ENCODE data around the gene FER.

DNA sequence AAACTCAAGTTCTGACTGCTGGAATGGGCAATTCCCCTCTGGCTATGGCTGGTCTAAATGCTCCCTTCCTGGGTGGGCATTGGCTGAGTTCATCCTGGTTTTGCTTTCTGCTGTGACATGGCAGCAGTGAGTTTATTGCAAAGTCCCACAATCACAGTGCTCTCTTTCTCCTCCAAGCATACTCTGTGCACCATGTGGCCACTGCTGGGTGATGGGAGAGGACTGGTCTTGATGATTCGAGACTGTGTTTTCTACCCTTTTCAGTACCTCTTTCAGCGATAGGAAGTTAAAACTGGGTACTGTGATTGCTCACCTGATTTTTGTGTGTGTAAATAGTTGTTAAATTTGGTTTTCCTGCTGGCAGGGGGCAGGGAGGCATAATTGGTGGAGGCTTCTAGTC, 49.7 kb downstream of the FER start:
- TF ChIP-seq, protein P1, sequence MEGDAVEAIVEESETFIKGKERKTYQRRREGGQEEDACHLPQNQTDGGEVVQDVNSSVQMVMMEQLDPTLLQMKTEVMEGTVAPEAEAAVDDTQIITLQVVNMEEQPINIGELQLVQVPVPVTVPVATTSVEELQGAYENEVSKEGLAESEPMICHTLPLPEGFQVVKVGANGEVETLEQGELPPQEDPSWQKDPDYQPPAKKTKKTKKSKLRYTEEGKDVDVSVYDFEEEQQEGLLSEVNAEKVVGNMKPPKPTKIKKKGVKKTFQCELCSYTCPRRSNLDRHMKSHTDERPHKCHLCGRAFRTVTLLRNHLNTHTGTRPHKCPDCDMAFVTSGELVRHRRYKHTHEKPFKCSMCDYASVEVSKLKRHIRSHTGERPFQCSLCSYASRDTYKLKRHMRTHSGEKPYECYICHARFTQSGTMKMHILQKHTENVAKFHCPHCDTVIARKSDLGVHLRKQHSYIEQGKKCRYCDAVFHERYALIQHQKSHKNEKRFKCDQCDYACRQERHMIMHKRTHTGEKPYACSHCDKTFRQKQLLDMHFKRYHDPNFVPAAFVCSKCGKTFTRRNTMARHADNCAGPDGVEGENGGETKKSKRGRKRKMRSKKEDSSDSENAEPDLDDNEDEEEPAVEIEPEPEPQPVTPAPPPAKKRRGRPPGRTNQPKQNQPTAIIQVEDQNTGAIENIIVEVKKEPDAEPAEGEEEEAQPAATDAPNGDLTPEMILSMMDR (conservative IDR thresholded peaks at IDR 0.05; ENCODE audit: low read depth, low read length), result no peak
- TF ChIP-seq EZH2 (IDR thresholded peaks at IDR 0.05; ENCODE audit: borderline replicate concordance, low read depth, low read length, poor library complexity, severe bottlenecking), result no peak

Data from A673 (cell line).